Fibroblast of skin of left biceps (primary cell): Measurements from ENCODE around the gene IGFBP6.

Experiments
- DNase-seq, 2 experiments: peaks; one replicate each; pipeline ENCODE4 v3.0.0-alpha.2; 2013; ENCODE audit warnings: low read depth in 2 of 2

IGFBP6 gene

DNA sequence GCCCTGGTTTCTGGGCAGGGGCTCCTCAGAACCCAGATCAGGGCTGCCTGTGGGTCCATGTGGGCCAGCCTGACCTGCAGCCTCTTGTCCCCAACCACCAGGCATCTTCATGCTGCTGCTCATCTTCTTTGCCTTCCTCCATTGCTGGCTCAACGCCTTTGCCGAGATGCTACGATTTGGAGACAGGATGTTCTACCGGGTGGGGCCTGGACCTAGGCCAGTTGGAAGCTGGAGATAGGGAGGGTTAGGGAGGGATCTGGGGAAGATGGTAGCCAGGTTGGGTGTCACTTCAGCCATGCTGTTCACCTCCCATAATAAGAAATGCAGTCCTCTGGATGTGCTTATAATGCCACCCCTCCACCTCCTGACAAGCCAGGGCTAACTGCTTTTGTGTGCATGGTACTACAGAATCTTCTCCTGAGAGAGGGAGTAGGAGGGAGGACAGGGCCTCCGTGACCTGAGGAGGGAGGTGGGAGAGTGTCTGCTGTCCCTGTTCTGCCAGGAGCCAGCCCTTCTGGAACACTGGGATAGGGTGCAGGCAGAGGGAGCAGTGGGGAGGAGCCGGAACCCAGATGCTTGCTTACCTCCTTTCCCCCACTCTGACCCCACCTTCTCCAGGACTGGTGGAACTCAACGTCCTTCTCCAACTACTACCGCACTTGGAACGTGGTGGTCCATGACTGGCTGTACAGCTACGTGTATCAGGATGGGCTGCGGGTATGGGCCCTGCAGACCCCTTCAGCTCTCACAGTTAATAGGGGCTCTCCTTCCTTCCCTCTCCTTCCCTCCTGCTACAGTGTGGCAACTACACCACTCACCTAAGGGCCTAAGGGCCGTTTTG, 23.4 kb downstream of the IGFBP6 start:
- DNase-seq, result no peak

GRCh38 chr12:53122961-53123468, 25.5 kb downstream of the IGFBP6 start:
- DNase-seq, result no peak

- DNase-seq, result no peak
These were observed 26.3 kb downstream of the IGFBP6 start for GRCh38 chr12:53123578-53124351.

GRCh38 chr12:53124352-53124723, 26.9 kb downstream of the IGFBP6 start:
- no peak for DNase-seq

- no peak for DNase-seq
These were observed 29.7 kb downstream of the IGFBP6 start for GRCh38 chr12:53127169-53127568.

GRCh38 chr12:53128780-53129569, 31.5 kb downstream of the IGFBP6 start:
- no peak for DNase-seq

DNA sequence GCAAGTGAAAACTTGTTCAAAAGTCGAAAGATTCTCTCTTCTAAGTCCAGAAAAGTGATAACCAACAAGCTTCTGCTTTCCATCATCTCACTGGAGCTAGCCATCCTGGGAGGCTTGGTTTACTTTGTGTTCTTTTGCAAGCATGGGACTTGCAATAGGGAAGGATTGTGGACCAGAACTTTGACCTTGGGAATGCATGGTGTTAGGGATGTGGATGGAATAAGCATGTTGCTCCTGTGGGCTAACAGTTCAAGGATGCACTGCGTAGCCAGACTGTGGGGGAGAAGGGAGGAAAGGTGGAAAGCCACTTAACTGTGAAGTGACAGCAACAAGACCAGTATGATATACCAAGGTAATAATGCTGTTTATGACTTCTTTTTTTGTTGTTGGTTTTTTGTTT, 34.4 kb downstream of the IGFBP6 start:
- no peak for DNase-seq

- DNase-seq, result no peak
These were observed 36.3 kb downstream of the IGFBP6 start for GRCh38 chr12:53133722-53134121.

DNA sequence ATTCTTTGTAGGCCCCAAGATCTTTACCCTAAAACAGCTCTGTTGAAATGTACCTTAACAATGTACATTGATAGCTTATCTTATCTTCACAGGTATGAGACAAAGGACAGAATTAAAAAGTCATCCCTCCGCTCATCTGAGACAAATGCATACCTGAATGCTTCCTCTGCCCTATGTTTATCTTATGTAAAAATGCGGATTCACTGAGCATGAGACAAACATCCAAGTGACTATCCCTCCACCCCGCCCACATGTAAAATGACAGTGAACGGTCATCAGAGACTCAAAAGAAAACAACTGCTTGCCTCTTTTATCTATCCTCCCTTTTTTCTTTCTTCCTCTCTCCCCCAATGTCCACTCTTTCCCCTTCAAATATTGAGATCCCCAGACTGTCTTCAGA, 45.9 kb downstream of the IGFBP6 start:
- DNase-seq, result no peak

DNA sequence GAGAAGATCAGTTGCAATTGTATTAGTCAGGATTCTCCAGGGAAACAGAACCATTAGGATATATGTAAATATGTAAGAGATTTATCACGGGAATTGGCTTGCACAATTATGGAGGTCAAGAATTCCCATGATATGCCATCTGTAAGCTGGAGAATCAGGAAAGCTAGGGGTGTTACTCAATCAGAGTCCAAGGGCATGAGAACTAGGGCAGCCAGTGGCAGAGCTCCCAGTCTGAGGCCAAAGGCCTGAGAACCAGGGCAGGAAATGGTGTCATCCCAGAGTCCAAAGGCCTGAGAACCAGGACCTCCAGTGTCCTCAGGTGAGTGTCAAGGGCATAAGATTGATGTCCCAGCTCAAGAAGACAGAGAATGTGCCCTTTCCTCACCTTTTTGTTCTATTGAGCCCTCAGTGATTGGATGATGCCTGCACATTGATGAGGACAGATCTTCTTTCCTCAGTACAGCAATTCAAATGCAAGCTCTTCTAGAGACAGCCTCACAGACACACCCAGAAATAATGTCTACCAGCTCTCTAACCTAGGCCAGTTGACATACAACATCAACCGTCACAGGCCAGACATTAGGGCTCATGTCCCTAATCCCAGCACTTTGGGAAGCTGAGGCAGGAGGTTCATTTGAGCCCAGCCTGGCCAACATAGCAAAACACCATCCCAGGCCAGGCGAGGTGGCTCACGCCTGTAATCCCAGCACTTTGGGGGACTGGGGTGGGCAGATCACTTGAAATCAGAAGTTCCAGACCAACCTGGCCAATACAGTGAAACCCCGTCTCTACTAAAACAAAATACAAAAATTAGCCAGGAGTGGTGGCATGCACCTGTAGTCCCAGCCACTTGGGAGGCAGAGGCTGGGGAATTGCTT, 48.2 kb downstream of the IGFBP6 start:
- DNase-seq, result no peak

DNA sequence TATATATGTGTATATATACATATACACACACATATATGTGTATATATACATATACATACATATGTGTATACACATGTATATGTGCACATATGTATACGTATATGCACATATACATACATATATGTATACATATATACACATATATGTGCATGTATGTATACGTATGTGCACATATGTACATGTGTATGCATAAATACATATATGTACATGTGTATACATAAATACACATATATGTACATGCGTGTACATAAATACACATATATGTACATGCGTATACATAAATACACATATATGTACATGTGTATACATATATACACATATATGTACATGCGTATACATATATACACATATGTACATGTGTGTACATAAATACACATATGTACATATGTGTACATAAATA, 49.7 kb downstream of the IGFBP6 start:
- DNase-seq, result no peak

DNA sequence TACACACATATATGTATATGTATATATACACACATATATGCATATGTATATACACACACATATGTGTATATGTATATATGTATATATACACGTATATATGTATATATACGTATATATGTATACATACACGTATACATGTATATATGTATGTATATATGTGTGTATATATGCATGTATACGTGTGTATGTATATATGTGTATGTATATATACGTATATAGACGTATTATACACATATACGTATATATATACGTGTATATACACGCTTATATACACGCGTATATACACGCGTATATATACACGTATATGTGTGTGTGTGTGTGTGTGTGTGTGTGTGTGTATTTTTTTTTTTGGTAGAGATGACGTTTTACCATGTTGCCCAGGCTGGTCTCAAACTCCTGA, 50.2 kb downstream of the IGFBP6 start:
- DNase-seq, result no peak

- no peak for DNase-seq
These were observed 53.6 kb downstream of the IGFBP6 start for GRCh38 chr12:53151039-53151438.
